MCF 10A (cell line): ENCODE data around the gene LRMDA. TPM values are rescaled to one million over a fixed set of nuclear protein-coding genes. Genes with fewer than 3 reads are reported as not detected.
"Not testable (repeated sequence)": the region's sequence is repeated elsewhere in the genome, so short reads cannot be mapped to it uniquely, and the experiment has no call there.

Source experiments
- BruUV-seq: library from RNA; stranded (reverse); fragments of 400-500 nt; replicated peaks from 2 replicates; lab custom pipeline; 2021; lab: Mats Ljungman, UMichigan
- CTCF ChIA-PET: fragments of 300-600 bp; sonication (Branson Sonifier 250); formaldehyde crosslinking; extraction: SDS; loops from one replicate; lab custom pipeline; 2021; ENCODE audit warnings: antibody characterized with exemption, inconsistent platforms; lab: Yijun Ruan, JAX
- POLR2A ChIA-PET: fragments of 300-600, 350-650 bp; sonication (Branson Sonifier 250); formaldehyde crosslinking; extraction: SDS; loops from one replicate; lab custom pipeline; 2020; ENCODE audit warnings: antibody characterized with exemption, inconsistent platforms; lab: Yijun Ruan, JAX
- DNase-seq: peaks from one replicate; pipeline ENCODE4 v3.0.0-alpha.2; 2018; ENCODE audit not compliant: unreplicated experiment
- H3K27ac Mint-ChIP-seq: one replicate; pipeline ENCODE4 v1.8.0; 2022; ENCODE audit warnings: mild to moderate bottlenecking, low read depth, mixed read lengths; ENCODE audit not compliant: unreplicated experiment
- H3K27me3 Mint-ChIP-seq: one replicate; pipeline ENCODE4 v1.8.0; 2022; ENCODE audit warnings: mixed read lengths; ENCODE audit not compliant: insufficient read depth, unreplicated experiment
- H3K36me3 Mint-ChIP-seq: one replicate; pipeline ENCODE4 v1.8.0; 2022; ENCODE audit warnings: mild to moderate bottlenecking, moderate library complexity, mixed read lengths; ENCODE audit not compliant: insufficient read depth, unreplicated experiment
- H3K4me1 Mint-ChIP-seq: one replicate; pipeline ENCODE4 v1.8.0; 2022; ENCODE audit warnings: mixed read lengths; ENCODE audit not compliant: insufficient read depth, unreplicated experiment
- H3K4me3 Mint-ChIP-seq: one replicate; pipeline ENCODE4 v1.8.0; 2022; ENCODE audit warnings: mild to moderate bottlenecking, moderate library complexity, mixed read lengths; ENCODE audit not compliant: unreplicated experiment
- H3K9me3 Mint-ChIP-seq: one replicate; pipeline ENCODE4 v1.8.0; 2022; ENCODE audit warnings: mixed read lengths; ENCODE audit not compliant: unreplicated experiment
- intact Hi-C: fragments of 100-400 bp; cut with micrococcal nuclease; formaldehyde crosslinking; loops from 2 replicates; pipeline ENCODE4 v1.14.1; 2022
- total RNA-seq: library from RNA; stranded (reverse); gene quantifications from 2 replicates; pipeline ENCODE4 v1.2.3, GENCODE V29; 2022
- TF ChIP-seq, protein P1 (sequence below): fragments of 200-600 bp; IDR thresholded peaks from one replicate; pipeline ENCODE4 v1.8.0; 2022; ENCODE audit warnings: antibody characterized with exemption, mild to moderate bottlenecking; ENCODE audit not compliant: unreplicated experiment

Gene LRMDA
- total RNA-seq, 1 experiment from 2014 or later = not detected

DNA sequence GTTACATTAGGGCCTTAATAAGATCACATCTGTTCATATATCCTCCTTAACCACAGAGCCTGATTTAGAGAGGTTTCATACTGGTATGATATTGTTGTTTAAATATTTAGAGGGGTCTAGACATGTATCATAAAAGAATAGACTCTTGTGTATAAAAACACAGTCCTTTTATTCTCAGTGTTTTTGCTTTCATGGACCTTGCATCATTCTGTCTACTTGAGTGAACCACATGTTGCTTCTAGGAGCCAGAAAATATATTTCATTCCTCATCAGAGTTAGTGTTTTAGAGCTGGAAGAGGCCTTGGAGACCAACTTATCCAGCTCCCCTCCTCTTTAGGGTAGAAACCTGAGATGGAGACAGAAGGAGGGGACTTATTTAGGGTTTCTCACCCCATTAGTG lies 312.8 kb downstream of the LRMDA start:
- Mint-ChIP-seq H3K36me3 (no peaks in the 10 kb centered on the region), H3K4me1 (no peaks in the 10 kb centered on the region), H3K27me3 (no peaks in the 10 kb centered on the region), H3K4me3 (no peak overlapping the region), H3K9me3 (peaks cover 7% of the 10 kb centered on the region), H3K27ac (no peak overlapping the region)
- intact Hi-C loops = no loop called here
- BruUV-seq = no TSS peak
- ChIA-PET POLR2A (no interaction called here), CTCF (no interaction called here)
- TF ChIP-seq, protein P1, sequence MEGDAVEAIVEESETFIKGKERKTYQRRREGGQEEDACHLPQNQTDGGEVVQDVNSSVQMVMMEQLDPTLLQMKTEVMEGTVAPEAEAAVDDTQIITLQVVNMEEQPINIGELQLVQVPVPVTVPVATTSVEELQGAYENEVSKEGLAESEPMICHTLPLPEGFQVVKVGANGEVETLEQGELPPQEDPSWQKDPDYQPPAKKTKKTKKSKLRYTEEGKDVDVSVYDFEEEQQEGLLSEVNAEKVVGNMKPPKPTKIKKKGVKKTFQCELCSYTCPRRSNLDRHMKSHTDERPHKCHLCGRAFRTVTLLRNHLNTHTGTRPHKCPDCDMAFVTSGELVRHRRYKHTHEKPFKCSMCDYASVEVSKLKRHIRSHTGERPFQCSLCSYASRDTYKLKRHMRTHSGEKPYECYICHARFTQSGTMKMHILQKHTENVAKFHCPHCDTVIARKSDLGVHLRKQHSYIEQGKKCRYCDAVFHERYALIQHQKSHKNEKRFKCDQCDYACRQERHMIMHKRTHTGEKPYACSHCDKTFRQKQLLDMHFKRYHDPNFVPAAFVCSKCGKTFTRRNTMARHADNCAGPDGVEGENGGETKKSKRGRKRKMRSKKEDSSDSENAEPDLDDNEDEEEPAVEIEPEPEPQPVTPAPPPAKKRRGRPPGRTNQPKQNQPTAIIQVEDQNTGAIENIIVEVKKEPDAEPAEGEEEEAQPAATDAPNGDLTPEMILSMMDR = no peak
- DNase-seq = no peak

DNA sequence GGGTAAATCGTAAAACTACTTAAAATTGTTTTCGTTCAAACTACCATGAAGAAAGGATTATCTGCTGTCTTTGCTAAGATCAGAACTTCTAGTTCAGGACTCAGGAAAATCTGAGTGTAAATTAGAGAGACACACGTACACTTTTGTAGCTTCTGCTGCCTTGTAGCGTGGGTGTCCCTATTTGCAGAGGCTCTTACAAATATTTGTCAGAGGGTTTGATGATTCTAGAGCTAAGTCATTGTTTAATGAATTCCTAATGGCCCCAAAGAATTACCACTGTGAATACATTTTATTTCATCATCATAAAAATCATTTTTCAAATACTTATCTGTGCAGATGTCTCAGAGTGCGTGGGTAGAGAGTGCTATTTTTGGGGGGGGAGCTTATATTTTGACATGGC lies 314.9 kb downstream of the LRMDA start:
- no peaks in the 10 kb centered on the region for H3K36me3 Mint-ChIP-seq
- POLR2A ChIA-PET = interaction anchor here (0.7 to 0.8 kb wide), 2 partner anchors 38 to 257 kb away, joined by 3 to 4 read pairs; no protein-coding TSS in a partner anchor
- H3K9me3 Mint-ChIP-seq = peaks cover 7% of the 10 kb centered on the region
- TF ChIP-seq, protein P1 = no peak
- CTCF ChIA-PET = interaction anchor here (0.6 kb wide), 1 partner anchor 799 kb away, joined by 3 read pairs; no protein-coding TSS in a partner anchor
- no peak overlapping the region for H3K27ac Mint-ChIP-seq
- no peaks in the 10 kb centered on the region for H3K27me3 Mint-ChIP-seq
- BruUV-seq = no TSS peak
- intact Hi-C loops = no loop called here
- H3K4me1 Mint-ChIP-seq = no peaks in the 10 kb centered on the region
- H3K4me3 Mint-ChIP-seq = no peak overlapping the region
- no peak for DNase-seq

DNA sequence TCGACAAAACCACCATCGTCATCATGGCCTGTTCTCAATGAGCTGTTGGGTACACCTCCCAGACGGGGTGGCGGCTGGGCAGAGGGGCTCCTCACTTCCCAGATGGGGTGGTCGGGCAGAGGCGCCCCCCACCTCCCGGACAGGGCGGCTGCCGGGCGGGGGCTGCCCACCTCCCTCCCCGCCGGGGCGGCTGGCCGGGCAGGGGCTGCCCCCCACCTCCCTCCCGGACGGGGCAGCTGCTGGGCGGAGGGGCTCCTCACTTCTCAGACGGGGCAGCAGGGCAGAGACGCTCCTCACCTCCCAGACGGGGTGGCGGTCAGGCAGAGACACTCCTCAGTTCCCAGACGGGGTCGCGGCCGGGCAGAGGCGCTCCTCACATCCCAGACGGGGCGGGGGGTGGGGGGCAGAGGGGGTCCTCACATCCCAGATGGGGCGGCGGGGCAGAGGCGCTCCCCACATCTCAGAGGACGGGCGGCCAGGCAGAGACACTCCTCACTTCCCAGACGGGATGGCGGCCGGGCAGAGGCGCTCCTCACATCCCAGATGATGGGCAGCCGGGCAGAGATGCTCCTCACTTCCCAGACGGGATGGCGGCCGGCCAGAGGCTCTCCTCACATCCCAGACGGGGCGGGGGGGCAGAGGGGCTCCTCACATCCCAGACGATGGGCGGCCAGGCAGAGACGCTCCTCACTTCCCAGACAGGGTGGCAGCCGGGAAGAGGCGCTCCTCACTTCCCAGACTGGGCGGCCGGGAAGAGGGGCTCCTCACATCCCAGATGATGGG lies 318.9 kb downstream of the LRMDA start:
- H3K36me3 Mint-ChIP-seq, CTCF ChIA-PET, H3K27me3 Mint-ChIP-seq, DNase-seq, intact Hi-C loops, H3K9me3 Mint-ChIP-seq, POLR2A ChIA-PET, H3K4me3 Mint-ChIP-seq, H3K4me1 Mint-ChIP-seq, H3K27ac Mint-ChIP-seq, BruUV-seq: not testable (repeated sequence)

DNA sequence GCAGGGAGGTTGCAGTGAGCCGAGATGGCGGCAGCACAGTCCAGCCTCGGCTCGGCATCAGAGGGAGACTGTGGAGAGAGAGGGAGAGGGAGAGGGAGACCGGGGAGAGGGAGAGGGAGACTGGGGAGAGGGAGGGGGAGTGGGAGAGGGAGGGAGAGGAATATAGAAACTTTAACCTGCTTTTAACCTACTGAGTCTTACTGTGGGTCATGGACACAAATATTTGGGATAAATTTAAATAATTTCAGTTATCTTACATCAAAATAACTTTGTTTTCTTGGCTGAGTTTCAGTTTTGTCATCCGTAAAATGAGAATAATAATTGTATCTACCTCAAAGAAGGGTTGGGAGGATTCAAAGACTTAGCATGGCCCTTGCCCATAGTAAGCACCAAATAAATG lies 319.8 kb downstream of the LRMDA start:
- CTCF ChIA-PET = no interaction called here

More for the DNA sequence above, 319.8 kb downstream of the LRMDA start:
- Mint-ChIP-seq H3K27me3 (no peaks in the 10 kb centered on the region), H3K4me3 (no peak overlapping the region), H3K9me3 (no peaks in the 10 kb centered on the region), H3K27ac (no peak overlapping the region), H3K4me1 (no peaks in the 10 kb centered on the region), H3K36me3 (no peaks in the 10 kb centered on the region)
- intact Hi-C loops = no loop called here
- POLR2A ChIA-PET = no interaction called here
- no peak for DNase-seq
- TF ChIP-seq, protein P1 = no peak
- no TSS peak for BruUV-seq
